ENCODE measurements around the gene CEP170.
"Not testable (repeated sequence)": the region's sequence is repeated elsewhere in the genome, so short reads cannot be mapped to it uniquely, and the experiment has no call there.

CEP170 gene

DNA sequence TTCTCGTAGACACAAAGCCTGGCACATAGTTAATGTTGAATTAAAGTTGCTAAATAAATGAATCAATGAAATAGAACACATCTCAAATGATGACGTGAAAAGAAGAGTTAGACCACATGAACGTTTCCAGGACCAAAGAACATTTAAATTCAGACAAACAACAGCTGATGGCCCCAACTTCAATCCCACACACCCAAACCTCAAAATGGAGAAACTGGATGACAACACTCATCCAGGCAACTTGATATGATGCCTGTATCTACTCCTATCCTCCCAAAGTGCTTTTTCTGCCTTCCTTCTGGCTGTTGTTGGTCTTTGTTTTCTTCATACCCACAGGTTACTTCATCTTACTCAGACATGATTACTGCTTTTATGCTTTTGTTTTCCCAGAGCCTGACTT is 71.9 kb downstream of the CEP170 start:
- not testable (repeated sequence) for DNase-seq (ENCODE audit: low read depth in 1 of 2, low spot score in 1 of 2)

DNA sequence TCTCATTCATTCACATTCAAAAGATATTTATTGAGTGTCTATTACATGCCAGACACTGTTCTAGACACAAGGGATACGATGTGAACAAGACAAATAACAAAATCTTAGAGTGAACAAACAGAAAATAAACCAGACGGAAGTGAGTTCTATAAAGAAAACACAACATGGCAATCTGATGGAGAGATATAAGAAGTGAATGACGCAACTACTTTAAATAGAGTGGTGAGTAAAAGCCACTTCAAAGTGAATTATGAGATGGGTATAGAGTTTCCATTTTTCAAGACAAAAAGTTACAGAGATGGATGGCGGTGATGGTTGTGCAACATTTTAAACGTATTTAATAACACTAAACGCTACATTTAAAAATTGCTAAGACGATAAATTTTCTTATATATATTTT is 75.4 kb downstream of the CEP170 start:
- DNase-seq (ENCODE audit: low read depth in 1 of 2, low spot score in 1 of 2): no peak

DNA sequence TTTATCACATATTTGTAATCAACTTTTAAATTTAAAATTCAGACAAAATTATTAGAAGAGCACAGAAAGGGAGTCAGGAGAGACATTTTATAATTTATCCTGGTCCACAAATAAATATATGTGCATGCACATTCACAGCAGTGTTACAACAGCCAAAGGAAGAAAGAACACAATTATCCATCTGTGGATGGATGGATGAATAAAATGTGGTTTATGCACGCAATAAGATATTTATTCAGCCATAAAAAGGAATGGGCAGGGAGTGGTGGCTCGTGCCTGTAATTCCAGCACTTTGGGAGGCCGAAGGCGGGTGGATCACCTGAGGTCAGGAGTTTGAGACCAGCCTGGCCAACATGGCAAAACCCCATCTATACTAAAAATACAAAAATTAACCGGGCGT is 77.3 kb downstream of the CEP170 start:
- DNase-seq (ENCODE audit: low read depth in 1 of 2, low spot score in 1 of 2): not testable (repeated sequence)

DNA sequence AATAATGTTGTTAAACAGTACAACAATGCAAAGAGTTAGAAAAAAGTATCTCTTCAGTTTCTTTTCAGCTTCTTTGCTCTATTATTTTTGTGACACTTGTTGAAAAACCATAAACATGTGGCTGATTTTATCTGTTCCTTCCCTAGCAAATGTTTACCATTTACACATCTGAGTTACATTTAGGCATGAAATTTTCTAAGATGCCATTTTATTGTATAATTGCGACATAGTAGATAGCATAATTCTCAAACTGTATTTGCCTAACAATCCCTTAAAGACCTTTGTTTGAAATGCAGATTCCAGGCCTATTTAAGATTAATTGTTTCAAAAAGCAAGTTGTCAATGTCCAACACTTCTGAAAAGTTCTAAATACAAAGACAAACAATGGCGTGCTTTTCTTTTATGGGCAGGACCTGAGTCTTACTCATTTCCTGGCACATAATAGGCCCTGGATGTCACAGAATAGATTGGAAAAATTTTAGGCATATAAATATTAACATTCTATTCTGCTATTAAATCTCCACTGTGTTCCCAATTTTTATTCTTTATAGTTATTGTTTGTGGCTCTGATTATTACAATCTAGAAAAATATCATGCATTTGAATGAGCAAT is 81.2 kb downstream of the CEP170 start:
- not testable (repeated sequence) for DNase-seq (ENCODE audit: low read depth in 1 of 2, low spot score in 1 of 2)

GRCh38 chr1:243164911-243165310 is 90.2 kb downstream of the CEP170 start:
- DNase-seq (ENCODE audit: low read depth in 1 of 2, low spot score in 1 of 2): not testable (repeated sequence)

- DNase-seq (ENCODE audit: low read depth in 1 of 2, low spot score in 1 of 2): not testable (repeated sequence)
These were observed 104.2 kb downstream of the CEP170 start for GRCh38 chr1:243150906-243151305.

GRCh38 chr1:243149120-243149519 is 106.0 kb downstream of the CEP170 start:
- not testable (repeated sequence) for DNase-seq (ENCODE audit: low read depth in 1 of 2, low spot score in 1 of 2)

DNA sequence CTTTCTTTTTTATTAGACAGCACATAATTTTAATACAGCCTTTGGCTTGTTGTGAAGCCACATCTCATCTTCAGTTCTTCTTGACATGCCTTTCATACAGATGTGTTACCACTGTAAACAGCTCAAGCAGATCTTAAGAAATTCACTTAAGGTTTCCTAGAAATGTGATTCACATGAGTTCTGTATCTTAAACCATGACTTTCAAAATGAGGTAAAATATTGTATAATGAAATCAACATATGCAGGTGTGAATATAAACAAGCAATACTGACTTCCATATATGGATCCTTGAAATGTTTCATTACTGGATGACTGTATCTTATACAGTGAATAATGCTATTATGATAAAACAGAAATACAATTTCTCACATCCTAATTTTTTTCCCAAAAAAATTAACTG is 107.7 kb downstream of the CEP170 start:
- DNase-seq (ENCODE audit: low read depth in 1 of 2, low spot score in 1 of 2): not testable (repeated sequence)

GRCh38 chr1:243140498-243140897 is 114.6 kb downstream of the CEP170 start:
- DNase-seq (ENCODE audit: low read depth in 1 of 2, low spot score in 1 of 2): not testable (repeated sequence)

GRCh38 chr1:243122876-243123409 is 132.1 kb downstream of the CEP170 start:
- not testable (repeated sequence) for DNase-seq (ENCODE audit: low read depth in 1 of 2, low spot score in 1 of 2)

DNA sequence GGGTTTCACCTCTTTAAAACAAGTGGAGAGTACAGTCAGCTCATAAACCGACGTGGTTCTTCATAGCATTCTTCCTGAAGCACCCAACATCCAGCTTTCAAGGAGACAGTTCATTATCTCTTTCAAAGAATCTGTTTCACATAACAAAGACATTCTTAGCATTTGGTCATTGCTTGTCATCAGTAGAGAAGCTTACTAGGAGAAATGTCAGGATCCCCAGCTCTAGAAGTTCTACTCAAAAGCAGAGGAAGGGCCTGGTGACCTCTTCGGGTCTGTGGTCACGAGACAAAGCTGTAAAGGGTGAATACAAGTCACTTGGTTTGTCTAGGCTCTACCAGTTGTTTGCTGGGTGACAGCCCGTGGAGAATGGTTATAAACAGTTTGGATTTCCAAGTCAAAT is 133.1 kb downstream of the CEP170 start:
- not testable (repeated sequence) for DNase-seq (ENCODE audit: low read depth in 1 of 2, low spot score in 1 of 2)

- DNase-seq (ENCODE audit: low read depth in 1 of 2, low spot score in 1 of 2): not testable (repeated sequence)
These were observed 136.3 kb downstream of the CEP170 start for GRCh38 chr1:243118601-243119322.

DNA sequence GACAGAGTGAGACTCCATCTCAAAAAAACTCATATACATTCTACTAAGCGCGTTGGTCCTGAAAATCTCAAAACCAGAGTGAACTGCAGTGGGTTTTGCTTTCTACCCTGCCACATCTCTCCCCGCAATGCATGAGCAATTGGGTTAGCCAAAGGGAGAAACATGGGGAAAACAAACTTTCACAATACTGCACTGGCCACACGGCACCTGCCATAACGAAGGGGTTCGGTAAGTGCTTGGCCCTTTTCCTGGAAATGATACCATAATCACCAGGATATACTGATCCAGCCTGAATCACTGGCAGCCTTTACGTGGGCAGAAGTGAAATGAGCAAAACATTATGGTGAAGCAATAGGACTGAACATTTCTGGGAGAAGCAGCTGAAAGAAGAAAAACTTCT is 138.9 kb downstream of the CEP170 start:
- not testable (repeated sequence) for DNase-seq (ENCODE audit: low read depth in 1 of 2, low spot score in 1 of 2)

- DNase-seq (ENCODE audit: low read depth in 1 of 2, low spot score in 1 of 2): not testable (repeated sequence)
These were observed 140.3 kb downstream of the CEP170 start for GRCh38 chr1:243114769-243115168.

- DNase-seq (ENCODE audit: low read depth in 1 of 2, low spot score in 1 of 2): not testable (repeated sequence)
These were observed 140.9 kb downstream of the CEP170 start for GRCh38 chr1:243114059-243114713.

DNA sequence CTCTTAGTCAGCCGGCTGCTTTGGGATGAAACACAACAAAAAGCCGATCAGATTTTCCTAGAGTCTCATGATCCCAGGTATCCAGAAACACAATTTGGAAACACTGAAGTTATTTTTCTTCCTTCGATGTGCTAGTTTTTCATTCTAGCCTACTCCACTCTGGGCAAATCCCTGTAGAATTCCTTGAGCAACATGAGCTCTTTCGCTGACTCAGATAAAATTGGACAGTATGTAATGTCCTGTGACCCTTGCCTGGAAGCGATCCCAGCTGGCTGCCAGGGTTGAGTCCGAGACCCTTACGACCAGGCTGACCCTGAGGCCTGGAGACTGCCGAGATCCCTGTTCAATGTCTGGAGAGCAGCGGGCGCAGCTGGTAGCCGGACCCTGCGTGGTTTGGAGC is 147.9 kb downstream of the CEP170 start:
- DNase-seq (ENCODE audit: low read depth in 1 of 2, low spot score in 1 of 2): not testable (repeated sequence)

- not testable (repeated sequence) for DNase-seq (ENCODE audit: low read depth in 1 of 2, low spot score in 1 of 2)
These were observed 149.3 kb downstream of the CEP170 start for GRCh38 chr1:243105652-243106332.

GRCh38 chr1:243105104-243105503 is 150.0 kb downstream of the CEP170 start:
- not testable (repeated sequence) for DNase-seq (ENCODE audit: low read depth in 1 of 2, low spot score in 1 of 2)

DNA sequence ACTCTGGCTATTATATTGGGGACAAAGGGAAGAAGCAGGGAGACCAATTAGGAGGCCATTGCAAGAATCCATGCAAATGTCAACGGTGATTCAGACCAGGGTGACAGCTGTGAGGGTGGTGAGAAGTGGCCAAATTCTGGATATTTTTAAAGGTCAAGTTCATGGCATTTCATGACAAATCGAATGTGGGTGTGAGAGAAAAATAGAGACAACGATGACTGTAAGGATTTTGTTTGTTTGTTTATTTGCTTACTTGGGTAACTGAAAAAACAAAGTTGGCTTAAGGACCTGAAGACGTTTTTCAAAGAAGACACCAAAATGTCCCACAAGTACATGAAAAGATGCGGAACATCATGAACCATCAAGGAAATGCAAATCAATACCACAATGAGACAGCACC is 150.6 kb downstream of the CEP170 start:
- not testable (repeated sequence) for DNase-seq (ENCODE audit: low read depth in 1 of 2, low spot score in 1 of 2)

DNA sequence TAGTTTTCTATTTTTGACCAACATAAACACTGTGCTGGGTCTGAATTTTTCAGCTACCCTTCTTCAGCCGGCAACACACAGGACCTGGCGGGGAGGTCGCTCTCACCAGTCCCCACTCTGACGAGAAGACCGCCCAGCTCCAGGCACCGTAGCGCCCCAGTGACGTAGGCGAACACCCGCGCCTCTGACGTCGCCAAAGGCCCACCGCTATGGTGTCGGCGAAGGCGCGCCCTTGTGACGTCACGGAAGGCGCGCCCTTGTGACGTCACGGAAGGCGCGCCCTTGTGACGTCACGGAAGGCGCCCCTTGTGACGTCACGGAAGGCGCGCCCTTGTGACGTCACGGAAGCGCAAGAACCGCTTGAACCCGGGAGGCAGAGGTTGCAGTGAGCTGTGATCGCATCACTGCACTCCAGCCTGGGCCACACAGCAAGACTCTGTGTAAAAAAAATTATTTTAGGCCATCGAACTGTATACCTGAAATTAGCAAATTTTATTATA is 153.5 kb downstream of the CEP170 start:
- DNase-seq (ENCODE audit: low read depth in 1 of 2, low spot score in 1 of 2): peak; percentile 8 to 52

DNA sequence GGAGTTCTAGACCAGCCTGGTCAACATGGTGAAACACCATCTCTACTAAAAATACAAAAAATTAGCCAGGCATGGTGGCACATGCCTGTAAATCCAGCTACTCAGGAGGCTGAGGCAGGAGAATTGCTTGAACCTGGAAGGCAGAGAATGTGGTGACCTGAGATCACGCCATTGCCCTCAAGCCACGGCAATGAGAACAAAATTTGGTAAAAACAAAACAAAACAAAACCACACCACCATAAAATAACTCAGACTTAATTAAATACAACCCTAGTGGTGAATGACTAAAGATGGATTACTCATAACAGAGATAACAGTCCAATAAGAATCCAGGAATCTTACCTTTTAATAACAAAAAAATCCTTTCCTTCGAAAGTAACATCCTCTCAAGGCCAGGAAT is 167.7 kb downstream of the CEP170 start:
- DNase-seq (ENCODE audit: low read depth in 1 of 2, low spot score in 1 of 2): not testable (repeated sequence)

Measured in stimulated activated CD4-positive, alpha-beta T cell treated with anti-CD3 and anti-CD28 coated beads, Interleukin-15, amount 100 ng/mL, for 1 hour (primary cell).